Esophagus squamous epithelium (tissue), 4 donors: Measurements from ENCODE around the gene PLA2G3.

ENCODE experiments used
- CTCF ChIP-seq, 6 experiments: fragments of 450-650 bp in 4 of 6; fragments of 200-600 bp in 2 of 6; sonication (generic) in 2 of 6; IDR thresholded peaks; one replicate each; pipeline ENCODE4 v1.5.1; 2016 to 2019; ENCODE audit warnings: antibody characterized with exemption in 6 of 6, mild to moderate bottlenecking in 4 of 6, moderate library complexity in 4 of 6
- POLR2A ChIP-seq, 4 donors: fragments of 450-650 bp; IDR thresholded peaks; one replicate each; pipeline ENCODE4 v1.6.1; 2017; ENCODE audit warnings: antibody characterized with exemption in 4 of 4, mild to moderate bottlenecking in 4 of 4, moderate library complexity in 3 of 4

- TF ChIP-seq CTCF (IDR thresholded peaks at IDR 0.05) (no peak), POLR2A (IDR thresholded peaks at IDR 0.05) (no peak)
Observed at GRCh38 chr22:31170971-31171370, 30.7 kb upstream of the PLA2G3 start.
